SHP77 (cell line): Measurements from ENCODE around the gene DCTN2.
"Not testable (repeated sequence)": the region's sequence is repeated elsewhere in the genome, so short reads cannot be mapped to it uniquely, and the experiment has no call there.

Source experiments
- DNase-seq, 2 experiments: peaks; one replicate each; lab custom pipeline; 2025; lab: John Stamatoyannopoulos, UW

The DCTN2 gene

GRCh38 chr12:57576613-57577160 is 29.7 kb upstream of the DCTN2 start:
- no peak for DNase-seq

GRCh38 chr12:57575771-57576612 is 29.0 kb upstream of the DCTN2 start:
- no peak for DNase-seq

- no peak for DNase-seq
These were observed 27.8 kb upstream of the DCTN2 start for GRCh38 chr12:57574795-57575194.

- DNase-seq = no peak
These were observed 25.2 kb upstream of the DCTN2 start for GRCh38 chr12:57571926-57572762.

GRCh38 chr12:57570438-57570837 is 23.4 kb upstream of the DCTN2 start:
- DNase-seq = not testable (repeated sequence)

- no peak for DNase-seq
These were observed 22.9 kb upstream of the DCTN2 start for GRCh38 chr12:57569858-57570257.

GRCh38 chr12:57568838-57569237 is 21.8 kb upstream of the DCTN2 start:
- DNase-seq = no peak

GRCh38 chr12:57564178-57564740 is 17.3 kb upstream of the DCTN2 start:
- no peak for DNase-seq

GRCh38 chr12:57563358-57563757 is 16.4 kb upstream of the DCTN2 start:
- DNase-seq = no peak

GRCh38 chr12:57561117-57561516 is 14.1 kb upstream of the DCTN2 start:
- not testable (repeated sequence) for DNase-seq

- no peak for DNase-seq
These were observed 13.5 kb upstream of the DCTN2 start for GRCh38 chr12:57560516-57560915.

GRCh38 chr12:57558864-57559263 is 11.9 kb upstream of the DCTN2 start:
- DNase-seq = no peak

- DNase-seq = no peak
These were observed 7.9 kb upstream of the DCTN2 start for GRCh38 chr12:57554897-57555296.

- DNase-seq = no peak
These were observed 7.5 kb upstream of the DCTN2 start for GRCh38 chr12:57554453-57554852.

- no peak for DNase-seq
These were observed 6.6 kb upstream of the DCTN2 start for GRCh38 chr12:57553343-57554202.

- no peak for DNase-seq
These were observed 5.9 kb upstream of the DCTN2 start for GRCh38 chr12:57552835-57553313.

GRCh38 chr12:57552306-57552651 is 5.3 kb upstream of the DCTN2 start:
- no peak for DNase-seq

- no peak for DNase-seq
These were observed 4.8 kb upstream of the DCTN2 start for GRCh38 chr12:57551637-57552305.

- no peak for DNase-seq
These were observed 3.9 kb upstream of the DCTN2 start for GRCh38 chr12:57550641-57551549.
